Measurements from ENCODE around the gene TBCD.
A peak's percentile ranks its signal among the peaks of the same experiment; 100 is the strongest.

The TBCD gene

GRCh38 chr17:82924812-82925211, 172.9 kb downstream of the TBCD start:
- no peaks in the 10 kb centered on the region for H3K4me1 ChIP-seq (ENCODE audit: insufficient read depth, poor library complexity, severe bottlenecking)
- TF ChIP-seq CTCF (IDR thresholded peaks at IDR 0.05; ENCODE audit: poor library complexity, severe bottlenecking): peak; percentile 12
- DNase-seq (ENCODE audit: low spot score): no peak
- H3K27me3 ChIP-seq (ENCODE audit: insufficient read depth, poor library complexity, severe bottlenecking): no peaks in the 10 kb centered on the region
- H3K9me3 ChIP-seq (ENCODE audit: severe bottlenecking): no peaks in the 10 kb centered on the region
- H3K4me3 ChIP-seq (ENCODE audit: severe bottlenecking): no peak overlapping the region
- peaks cover 48% of the 10 kb centered on the region for H3K36me3 ChIP-seq (ENCODE audit: low read depth)
- H3K27ac ChIP-seq (ENCODE audit: poor library complexity, severe bottlenecking): no peak overlapping the region
- ATAC-seq (ENCODE audit: low read depth): 0 out of 3 replicates have a peak, but pooled peaks have one; percentile 38

GRCh38 chr17:82925336-82925735, 173.5 kb downstream of the TBCD start:
- Histone ChIP-seq H3K27ac (ENCODE audit: poor library complexity, severe bottlenecking) (no peak overlapping the region), H3K4me3 (ENCODE audit: severe bottlenecking) (no peak overlapping the region), H3K4me1 (ENCODE audit: insufficient read depth, poor library complexity, severe bottlenecking) (no peaks in the 10 kb centered on the region), H3K9me3 (ENCODE audit: severe bottlenecking) (no peaks in the 10 kb centered on the region), H3K27me3 (ENCODE audit: insufficient read depth, poor library complexity, severe bottlenecking) (no peaks in the 10 kb centered on the region), H3K36me3 (ENCODE audit: low read depth) (peaks cover 51% of the 10 kb centered on the region)
- TF ChIP-seq CTCF (IDR thresholded peaks at IDR 0.05; ENCODE audit: poor library complexity, severe bottlenecking): no peak
- no peak for ATAC-seq (ENCODE audit: low read depth)
- DNase-seq (ENCODE audit: low spot score): no peak

- ATAC-seq (ENCODE audit: low read depth) (no peak), DNase-seq (ENCODE audit: low spot score) (no peak)
- Histone ChIP-seq H3K36me3 (ENCODE audit: low read depth) (peaks cover 58% of the 10 kb centered on the region), H3K27me3 (ENCODE audit: insufficient read depth, poor library complexity, severe bottlenecking) (no peaks in the 10 kb centered on the region), H3K27ac (ENCODE audit: poor library complexity, severe bottlenecking) (no peak overlapping the region), H3K9me3 (ENCODE audit: severe bottlenecking) (no peaks in the 10 kb centered on the region), H3K4me1 (ENCODE audit: insufficient read depth, poor library complexity, severe bottlenecking) (no peaks in the 10 kb centered on the region), H3K4me3 (ENCODE audit: severe bottlenecking) (no peak overlapping the region)
- no peak for TF ChIP-seq CTCF (IDR thresholded peaks at IDR 0.05; ENCODE audit: poor library complexity, severe bottlenecking)
Measured at GRCh38 chr17:82926081-82926480, 174.2 kb downstream of the TBCD start.

- Histone ChIP-seq H3K27me3 (ENCODE audit: insufficient read depth, poor library complexity, severe bottlenecking) (no peaks in the 10 kb centered on the region), H3K27ac (ENCODE audit: poor library complexity, severe bottlenecking) (no peak overlapping the region), H3K36me3 (ENCODE audit: low read depth) (peaks cover 62% of the 10 kb centered on the region), H3K9me3 (ENCODE audit: severe bottlenecking) (no peaks in the 10 kb centered on the region), H3K4me3 (ENCODE audit: severe bottlenecking) (no peak overlapping the region), H3K4me1 (ENCODE audit: insufficient read depth, poor library complexity, severe bottlenecking) (peaks cover 2% of the 10 kb centered on the region)
- TF ChIP-seq CTCF (IDR thresholded peaks at IDR 0.05; ENCODE audit: poor library complexity, severe bottlenecking): no peak
- DNase-seq (ENCODE audit: low spot score) (no peak), ATAC-seq (ENCODE audit: low read depth) (no peak)
Measured at GRCh38 chr17:82926716-82927115, 174.9 kb downstream of the TBCD start.

GRCh38 chr17:82927311-82927660, 175.4 kb downstream of the TBCD start:
- H3K4me1 ChIP-seq (ENCODE audit: insufficient read depth, poor library complexity, severe bottlenecking): peaks cover 7% of the 10 kb centered on the region
- no peak for ATAC-seq (ENCODE audit: low read depth)
- peaks cover 59% of the 10 kb centered on the region for H3K36me3 ChIP-seq (ENCODE audit: low read depth)

More at GRCh38 chr17:82927311-82927660, 175.4 kb downstream of the TBCD start:
- H3K27ac ChIP-seq (ENCODE audit: poor library complexity, severe bottlenecking): no peak overlapping the region
- no peak for DNase-seq (ENCODE audit: low spot score)
- H3K27me3 ChIP-seq (ENCODE audit: insufficient read depth, poor library complexity, severe bottlenecking): no peaks in the 10 kb centered on the region
- H3K4me3 ChIP-seq (ENCODE audit: severe bottlenecking): no peak overlapping the region
- H3K9me3 ChIP-seq (ENCODE audit: severe bottlenecking): no peaks in the 10 kb centered on the region
- TF ChIP-seq CTCF (IDR thresholded peaks at IDR 0.05; ENCODE audit: poor library complexity, severe bottlenecking): no peak

Data from RWPE2 (cell line).